Islet precursor cell (in vitro differentiated cells): ENCODE results near the gene CUL4A.

ENCODE experiments used
- DNase-seq: peaks from one replicate; pipeline ENCODE4 v3.0.0-alpha.2; 2018

The CUL4A gene

DNA sequence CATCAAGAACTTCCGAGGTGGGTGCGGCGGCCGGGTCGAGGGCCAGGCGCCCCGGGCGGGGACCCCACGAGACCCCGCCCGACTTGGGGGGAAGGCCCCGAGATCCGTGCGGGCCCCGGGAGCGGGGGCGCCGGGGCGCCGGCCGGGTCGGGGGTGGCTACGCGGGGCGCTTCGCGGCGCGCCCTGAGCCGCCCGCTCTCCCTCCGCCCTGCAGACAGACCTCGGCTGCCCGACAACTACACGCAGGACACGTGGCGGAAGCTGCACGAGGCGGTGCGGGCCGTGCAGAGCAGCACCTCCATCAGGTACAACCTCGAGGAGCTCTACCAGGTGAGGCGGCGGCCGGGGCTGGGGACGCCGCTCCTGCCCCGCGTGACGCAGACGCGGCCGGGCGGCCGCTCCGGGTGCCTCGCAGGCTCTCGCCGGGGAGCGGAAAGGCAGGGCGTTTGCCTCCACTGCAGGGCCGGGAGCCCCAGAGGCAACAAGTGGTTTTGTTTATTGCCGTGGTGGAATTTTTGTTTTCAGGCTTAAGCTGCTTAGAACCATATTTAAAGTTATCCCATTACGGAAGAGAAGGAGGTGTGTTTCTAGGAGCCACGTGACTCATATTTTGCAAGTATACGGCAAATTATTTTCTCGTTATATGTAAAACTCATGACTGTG is 477 bp downstream of the CUL4A start:
- DNase-seq, result peak; percentile 89

DNA sequence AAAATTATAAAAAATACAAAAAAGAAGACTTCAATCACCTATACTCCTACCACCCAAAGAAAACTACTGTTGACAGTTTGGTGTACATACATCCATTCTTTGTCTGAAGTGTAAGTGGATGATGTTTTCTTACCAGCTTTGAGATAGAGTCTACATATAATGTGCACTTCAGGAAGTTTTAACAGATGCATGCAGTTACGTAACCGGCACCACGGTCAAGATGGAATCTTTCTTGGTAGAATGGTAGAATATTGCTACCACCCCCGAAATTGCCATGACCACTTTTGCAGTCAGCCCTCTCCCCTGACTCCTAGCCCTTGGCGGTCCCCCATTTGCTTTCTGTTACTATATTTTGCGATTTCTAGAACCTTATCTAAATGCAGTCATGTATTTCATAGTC is 1.4 kb downstream of the CUL4A start:
- no peak for DNase-seq

DNA sequence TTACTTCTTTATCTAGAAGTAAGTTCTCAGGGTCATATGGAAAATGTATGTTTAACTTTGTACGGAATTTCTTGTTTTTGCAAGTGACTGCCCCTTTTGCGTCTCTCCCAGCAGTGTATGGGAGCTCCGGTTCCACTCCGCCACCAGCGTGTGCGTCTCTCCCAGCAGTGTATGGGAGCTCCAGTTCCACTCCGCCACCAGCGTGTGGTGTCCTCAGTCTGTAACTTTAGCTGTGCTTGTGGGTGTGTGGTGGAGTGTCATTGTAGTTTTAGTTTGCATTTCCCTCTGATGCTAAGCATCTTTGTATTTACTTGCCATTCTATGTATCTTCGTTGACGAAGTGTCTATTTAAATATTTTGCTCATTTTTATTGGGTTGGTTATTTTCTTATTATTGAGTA is 2.4 kb downstream of the CUL4A start:
- DNase-seq, result peak; percentile 79

DNA sequence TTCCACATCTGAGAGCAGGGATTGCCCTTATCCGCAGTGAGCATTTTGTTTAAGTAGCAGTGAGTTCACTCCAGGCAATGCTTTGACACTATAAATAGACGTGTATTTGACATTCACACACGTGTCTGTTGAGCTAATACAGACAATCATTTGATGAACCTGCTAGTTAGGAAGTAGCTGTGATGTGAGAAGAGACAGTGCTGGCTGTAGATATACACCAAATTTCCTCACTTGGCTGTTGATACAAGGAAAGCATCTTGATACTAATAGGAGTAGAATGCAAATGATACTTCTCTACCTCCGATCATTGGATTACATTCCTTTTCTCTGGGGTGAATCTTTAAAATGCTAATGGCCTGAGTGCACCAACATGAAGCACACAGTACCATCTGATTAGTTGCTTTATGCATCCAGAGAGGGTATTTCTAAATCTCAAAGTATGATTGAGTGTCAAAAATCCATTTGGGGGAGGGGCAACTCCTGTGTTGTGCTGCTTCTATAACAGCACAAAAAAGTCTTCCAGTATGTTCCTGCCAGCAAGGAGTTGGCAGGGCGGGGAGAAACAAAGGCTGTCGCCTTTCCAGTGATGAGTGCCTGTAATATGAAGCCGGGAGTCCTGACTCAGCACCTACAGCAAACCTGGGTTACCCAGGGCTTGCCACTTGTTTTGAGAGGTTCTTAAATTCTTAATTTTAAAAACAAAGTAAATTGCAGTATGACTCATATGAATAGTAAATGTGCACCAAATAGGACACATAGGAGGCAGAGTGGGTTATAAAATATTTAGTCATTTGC is 7.0 kb downstream of the CUL4A start:
- DNase-seq, result peak; percentile 68

DNA sequence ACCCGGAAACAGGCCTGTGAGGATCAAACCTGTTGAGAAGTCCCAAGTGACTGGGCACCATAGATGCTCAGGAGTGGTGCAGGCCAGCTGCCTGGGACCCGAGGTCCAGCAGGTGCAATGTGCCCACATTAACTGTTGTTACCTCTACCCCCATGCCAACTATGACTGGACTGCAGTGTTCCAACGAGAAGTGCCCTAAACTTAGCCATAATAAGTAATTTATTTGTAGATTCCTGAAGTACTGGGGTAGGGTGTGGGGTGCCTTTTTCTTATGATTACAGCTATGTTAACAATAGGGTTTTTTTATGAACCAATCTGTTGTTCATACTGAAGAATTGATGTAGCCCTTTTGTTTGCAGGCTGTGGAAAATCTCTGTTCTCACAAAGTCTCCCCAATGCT is 9.2 kb downstream of the CUL4A start:
- no peak for DNase-seq

DNA sequence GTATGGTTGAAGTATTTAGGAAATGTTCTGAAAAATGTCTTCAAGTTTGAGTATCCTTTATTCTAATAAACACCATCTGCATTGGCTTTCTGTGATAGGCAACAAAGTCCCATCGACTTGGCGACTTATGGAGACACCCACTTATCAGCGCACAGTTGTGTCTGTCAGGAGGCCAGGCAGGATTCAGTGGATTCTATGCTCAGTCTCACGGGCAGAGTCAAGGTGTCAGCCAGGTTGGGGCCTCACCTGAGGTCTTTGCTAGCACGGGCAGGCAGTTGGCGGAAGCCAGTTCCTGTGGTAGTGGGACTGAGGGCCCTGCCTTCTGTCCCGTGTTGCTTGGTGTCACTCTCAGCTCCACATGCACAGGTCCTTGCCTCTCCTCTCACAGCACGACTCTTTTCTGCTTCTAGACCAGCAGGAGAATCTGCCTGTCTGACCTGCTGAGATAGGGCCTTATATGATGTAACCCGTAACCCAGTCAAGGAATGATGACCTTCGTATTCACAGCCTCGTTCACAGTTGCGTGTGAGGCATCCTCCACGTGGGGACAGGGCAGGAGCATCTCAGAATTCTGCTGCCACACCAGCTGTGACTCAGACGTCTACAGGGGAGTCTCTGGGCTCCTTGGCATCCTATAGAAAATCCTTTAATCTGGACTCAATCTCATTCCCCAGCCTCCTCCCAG is 10.0 kb downstream of the CUL4A start:
- peak; percentile 47 for DNase-seq

DNA sequence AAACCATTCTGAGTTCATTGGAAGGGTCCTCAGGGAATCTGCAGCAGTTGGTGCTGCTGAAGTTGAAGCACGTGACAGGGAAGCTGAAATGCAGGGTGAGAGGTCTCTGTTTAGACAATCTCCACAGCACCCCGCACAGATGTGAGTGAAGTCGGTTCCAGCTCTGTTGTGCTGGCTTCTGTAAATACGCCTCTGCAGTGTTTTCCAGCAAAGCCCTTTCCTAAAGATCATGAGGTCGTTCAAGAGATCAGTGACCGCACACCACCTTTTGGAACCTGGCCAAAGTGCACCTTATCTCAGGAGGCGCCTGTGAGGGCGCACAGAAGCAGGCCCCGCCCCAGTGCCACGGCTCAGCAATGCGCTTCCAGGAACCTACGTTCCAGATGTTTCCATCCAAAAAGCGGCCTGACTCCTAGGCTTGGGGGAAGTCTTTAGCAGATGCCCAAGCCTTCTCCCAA is 10.8 kb downstream of the CUL4A start:
- no peak for DNase-seq

DNA sequence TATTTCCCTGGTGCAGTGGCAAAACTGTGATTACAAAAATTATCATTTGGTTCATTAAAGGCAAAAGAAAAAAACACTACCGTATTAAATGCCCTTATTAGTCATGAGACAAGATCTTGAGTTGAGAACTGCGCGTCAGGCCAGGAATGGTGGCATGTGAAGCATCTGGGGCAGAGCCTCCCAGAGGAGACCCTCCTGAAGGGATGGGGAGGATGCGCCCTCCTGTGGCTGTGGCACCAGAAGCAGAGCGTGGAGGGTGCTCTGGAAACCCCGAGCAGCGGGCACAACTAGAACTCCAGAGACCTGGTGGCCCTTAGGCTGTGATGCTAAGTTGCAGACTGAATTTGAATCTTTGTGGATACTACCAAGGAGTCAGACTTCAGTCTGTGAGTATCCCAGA is 11.5 kb downstream of the CUL4A start:
- DNase-seq, result no peak

DNA sequence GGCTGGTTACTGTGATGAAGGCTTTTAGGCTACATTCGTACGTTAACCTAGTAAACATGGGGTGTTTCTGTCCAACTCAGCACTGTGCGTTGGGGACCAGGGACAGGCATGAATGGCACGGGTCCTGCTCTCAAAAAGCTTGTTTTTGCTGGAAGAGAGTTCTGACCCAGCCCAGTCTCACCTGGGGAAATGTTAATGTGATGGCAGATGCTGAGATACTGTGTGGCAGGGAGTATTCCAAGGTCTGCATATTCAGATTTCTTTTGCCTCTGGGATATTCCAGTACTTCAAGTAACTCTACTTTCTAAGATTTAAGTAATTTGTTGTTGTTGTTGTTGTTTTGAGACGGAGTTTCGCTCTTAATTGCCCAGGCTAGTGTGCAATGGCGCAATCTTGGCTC is 13.7 kb downstream of the CUL4A start:
- no peak for DNase-seq

DNA sequence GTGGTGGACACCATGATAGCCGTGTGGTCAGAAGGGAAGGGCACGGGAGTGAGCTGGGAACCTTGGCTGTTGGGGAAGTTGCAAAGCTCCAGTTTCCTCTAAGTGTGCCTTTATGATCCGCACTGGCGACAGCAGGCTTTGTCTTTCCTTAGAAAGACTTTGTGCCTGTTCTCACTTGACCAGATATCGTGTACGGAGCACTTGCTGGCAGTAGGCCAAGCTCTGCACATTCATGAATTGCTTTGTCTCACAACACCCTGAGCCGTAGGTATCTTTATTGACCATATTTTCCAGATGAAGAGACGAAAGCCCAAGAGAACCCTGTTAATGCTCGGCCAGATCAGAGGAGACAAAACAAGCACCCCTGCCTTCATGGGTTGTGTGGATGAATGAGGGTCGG is 15.1 kb downstream of the CUL4A start:
- DNase-seq, result no peak

DNA sequence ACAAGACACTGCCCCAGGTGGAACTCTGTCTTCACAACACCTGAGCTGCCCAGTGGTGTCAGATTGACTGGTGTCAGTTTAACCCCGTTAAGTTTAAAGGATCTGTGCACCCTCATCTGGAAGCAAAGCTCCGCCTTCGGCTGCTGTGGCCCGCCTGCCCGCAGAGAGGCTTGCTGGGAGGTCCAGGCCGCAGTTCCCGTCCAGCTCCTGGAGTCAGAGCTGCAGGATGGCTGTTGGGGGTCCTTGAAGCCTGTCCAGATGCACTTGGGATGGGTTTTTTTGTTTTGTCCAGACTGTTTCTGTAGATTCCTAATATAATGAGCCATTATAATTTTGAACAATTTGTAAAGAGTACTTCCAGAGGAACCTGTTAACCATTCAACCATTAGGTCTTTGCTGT is 16.1 kb downstream of the CUL4A start:
- no peak for DNase-seq

DNA sequence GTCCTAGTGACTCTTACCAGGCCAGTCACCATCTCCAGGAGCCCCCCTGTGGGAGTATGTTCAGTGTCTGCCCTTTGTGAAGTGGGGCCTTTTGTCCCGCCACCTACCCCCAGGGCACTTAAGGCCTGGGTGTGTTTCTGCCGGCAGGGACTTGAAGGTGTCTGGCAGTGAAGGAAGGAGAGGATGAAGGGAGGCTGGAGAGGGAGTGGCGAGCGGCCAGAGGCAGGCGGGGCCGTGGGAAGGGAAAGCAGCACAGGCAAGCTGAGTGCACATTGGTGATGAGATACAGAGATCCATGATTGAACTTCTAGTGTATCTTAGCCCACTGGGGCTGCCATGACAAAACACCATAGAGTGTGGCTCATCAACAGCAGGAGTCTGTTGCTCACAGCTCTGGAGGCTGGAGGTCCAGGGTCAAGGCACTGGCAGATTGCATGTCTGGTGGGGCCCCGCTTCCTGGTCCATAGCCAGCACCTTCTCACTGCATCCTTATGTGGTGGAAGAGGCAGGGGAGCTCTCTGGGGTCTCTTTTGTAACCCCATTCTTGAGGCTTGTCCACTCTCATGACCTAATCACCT is 17.5 kb downstream of the CUL4A start:
- DNase-seq, result no peak

DNA sequence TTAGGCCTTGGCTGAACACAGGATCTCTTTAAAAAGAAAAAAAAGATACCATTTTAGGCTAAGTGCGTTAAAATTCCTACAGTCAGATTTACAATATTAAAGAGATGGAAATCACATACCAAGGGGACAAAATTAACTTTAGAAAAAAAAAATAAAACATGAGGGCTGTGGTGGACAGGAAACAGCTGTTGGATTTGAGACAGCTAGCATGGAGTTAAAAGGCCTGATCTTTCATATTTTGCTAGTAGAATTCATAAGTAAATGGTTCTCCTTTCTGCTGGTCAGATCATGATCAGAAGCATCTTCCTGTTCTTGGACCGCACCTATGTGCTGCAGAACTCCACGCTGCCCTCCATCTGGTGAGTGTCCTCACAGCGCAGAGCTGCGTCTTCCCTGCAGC is 19.7 kb downstream of the CUL4A start:
- DNase-seq, result no peak

DNA sequence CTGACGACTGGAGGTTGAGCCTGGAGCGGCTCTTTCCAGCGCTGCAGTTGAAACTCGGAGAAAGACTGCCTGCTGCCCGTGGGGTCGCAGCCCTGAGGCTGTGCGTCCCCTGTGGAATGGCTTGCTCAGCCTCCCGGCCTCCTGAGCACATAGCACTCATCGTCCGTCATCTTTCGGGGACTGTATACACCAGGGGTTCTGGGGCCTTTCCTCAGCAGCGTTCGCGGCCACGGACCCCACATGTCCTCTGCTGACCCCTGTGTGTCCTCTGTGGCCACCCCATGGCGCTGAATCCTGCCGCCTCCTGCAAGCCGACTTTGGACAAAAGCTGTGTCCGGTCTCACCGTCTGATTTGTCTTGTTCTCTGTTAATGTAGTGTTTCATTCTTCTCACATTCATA is 20.4 kb downstream of the CUL4A start:
- no peak for DNase-seq

DNA sequence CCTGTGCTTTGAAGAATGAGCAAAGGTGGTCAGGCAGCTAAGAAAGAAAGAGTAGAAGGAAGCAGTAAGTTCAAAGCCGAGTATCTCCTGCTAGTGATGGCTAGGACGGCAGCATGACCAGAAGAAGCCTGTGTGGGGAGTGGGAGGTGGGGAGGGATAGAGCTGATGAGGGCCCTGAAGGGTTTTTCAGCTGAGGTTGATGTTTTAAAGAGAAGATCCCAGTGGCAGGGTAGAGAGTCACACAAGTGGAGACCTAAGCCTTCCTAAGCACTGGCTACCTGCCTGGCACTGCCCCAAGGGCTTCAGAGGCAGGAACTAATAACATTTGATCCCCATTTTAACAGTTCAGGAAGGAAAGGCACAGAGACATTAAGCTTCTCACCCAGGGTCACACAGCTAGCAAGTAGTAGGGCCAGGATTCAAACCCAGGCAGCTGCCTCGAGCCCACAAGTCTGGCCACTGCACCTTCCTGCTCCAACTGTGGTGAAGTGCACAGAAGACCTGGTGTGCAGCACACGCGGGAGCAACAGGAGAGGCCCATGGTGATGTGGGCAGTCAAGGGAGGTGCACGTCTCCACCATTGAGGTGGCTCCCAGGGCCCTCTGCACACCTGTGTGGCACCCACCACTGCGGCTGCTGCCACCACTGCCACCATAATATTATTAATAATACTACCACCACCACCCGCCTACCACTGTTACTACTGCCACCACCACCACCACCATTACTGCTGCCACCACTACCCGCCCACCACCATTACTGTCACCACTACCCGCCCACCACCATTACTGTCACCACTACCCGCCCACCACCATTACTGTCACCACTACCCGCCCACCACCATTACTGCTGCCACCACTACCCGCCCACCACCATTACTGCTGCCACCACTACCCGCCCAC is 22.1 kb downstream of the CUL4A start:
- DNase-seq, result no peak

DNA sequence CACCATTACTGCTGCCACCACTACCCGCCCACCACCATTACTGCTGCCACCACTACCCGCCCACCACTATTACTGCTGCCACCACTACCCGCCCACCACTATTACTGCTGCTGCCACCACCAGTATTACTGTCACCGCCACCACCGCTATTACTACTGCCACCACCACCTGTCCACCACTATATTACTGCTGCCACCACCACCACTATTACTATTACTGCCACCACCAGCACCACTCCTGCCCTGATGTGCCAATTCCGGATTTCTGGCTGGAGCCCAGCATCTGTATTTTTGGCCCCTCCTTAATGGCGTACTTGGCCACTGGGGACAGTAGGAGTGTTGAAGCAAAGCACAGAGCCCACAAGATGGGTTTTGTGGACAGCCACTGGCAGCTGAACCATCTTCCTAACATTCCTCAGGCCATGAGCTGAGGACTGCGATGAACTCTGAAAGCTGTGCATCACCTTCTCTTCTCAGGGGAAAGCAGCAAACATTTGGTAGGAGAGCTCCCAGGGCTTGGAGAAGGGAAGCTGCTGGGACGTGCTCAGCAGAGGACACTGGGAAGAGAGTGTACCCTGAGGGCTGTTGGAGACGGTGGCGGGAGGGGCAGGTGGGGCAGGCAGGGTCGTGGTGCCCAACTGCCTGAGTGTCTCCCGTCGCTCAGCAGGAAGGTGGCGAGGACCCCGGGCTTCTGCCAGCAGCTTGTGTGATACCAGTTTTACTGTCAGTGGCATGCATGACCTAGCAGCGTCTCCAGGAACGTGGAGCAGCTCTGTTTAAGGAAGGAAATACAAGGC is 23.0 kb downstream of the CUL4A start:
- no peak for DNase-seq

DNA sequence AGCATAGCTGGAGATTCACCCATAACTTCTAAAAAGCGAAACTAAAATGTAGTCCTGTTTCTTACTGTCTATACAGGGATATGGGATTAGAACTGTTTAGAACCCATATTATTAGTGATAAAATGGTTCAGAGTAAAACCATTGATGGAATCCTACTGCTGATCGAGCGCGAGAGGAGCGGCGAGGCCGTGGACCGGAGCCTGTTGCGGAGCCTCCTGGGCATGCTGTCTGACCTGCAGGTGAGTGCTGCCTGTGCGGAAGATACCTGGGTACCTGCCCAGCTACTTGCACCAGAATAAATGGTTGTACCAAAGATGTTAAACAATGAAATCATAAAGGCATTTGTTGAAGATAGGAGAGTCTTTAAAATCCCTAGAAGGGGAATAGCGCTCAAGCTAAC is 23.7 kb downstream of the CUL4A start:
- no peak for DNase-seq

DNA sequence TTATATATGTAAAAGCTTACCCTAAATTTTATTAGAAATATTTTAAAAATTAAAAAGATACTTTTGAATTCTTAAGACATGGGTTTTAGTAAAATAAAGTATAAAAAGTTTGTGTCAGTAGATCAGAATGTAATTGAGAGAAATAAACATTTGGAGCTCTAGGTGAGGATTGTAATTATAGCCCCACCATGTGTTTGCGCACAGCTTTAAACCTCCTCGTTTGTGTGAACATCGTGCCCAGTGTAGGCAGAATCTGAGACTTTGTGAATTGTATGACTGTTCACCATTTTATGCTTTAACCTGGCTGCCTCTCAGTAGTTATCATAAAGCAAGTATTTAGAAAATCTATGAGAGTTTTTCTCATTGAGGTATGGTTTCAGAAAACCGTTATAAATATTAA is 29.1 kb downstream of the CUL4A start:
- DNase-seq, result no peak

DNA sequence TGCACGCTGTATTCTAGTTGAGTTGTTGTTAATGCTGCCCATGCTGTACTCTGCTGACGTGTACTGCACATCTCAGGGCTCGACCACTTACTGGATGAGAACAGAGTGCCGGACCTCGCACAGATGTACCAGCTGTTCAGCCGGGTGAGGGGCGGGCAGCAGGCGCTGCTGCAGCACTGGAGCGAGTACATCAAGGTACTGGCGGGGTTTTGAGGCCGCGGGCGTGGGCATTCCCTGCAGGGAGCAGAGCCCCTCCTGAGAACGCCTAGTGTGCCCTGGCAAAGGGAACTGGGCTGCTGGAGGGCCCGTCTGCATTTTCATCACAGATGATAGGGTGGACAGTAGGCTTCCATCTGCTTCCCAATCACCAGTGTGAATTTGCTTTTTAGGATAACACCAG is 29.9 kb downstream of the CUL4A start:
- DNase-seq, result no peak

DNA sequence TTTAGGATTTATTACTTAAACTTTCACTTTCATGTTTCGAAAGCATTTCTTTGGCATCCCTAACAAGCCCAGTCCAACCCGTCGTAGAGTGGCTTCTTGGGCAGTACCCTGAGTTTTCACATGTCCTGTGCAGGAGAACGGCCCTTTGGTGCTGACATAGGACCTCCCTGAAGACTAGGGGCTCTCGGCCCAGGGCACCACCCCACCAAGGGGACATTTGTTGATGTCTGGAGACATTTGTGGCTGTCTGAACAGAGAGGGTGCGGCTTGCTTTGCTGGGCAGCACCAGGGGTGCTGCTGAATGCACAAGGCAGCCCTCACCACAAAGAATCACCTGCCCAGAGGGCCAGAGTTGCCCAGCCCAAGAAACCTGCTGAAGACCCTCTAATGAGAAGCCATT is 30.6 kb downstream of the CUL4A start:
- DNase-seq, result peak; percentile 12

DNA sequence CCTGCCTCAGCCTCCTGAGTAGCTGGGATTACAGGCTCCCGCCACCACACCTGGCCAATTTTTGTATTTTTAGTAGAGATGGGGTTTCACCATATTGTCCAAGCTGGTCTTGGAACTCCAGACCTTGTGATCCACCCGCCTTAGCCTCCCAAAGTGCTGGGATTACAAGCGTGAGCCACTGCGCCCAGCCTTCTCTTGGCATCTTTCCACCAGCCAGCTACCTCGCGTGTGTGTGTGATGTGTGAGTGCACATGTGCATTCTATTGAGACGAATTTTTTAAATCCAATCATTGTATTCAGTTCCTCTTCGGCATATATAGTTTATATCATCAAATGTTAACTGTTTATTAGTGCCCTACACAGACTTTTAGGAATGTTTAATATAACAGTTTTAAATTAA is 32.2 kb downstream of the CUL4A start:
- DNase-seq, result peak; percentile 15

DNA sequence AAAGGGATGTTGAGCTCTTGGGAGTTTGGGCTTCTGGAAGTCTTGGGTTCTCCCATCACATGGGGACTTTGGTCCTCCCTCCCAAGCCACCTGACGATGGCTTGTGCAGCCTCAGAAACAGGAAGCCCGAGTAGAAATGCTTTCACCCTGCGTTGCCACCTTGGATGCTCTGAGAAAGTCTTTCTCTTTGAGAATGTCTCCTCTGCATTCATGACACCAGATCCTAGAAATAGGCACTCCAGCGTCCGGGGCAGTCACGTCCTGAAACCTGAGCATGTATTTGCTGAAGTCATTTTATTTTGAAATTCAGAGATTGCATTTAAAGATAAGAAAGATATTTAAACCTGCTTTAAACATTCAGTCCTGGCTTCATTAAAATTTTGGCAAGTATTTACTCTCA is 34.4 kb downstream of the CUL4A start:
- DNase-seq, result no peak
